HG03135 (cell line): ENCODE measurements around the gene RUNX2.
"Not testable (repeated sequence)": the region's sequence is repeated elsewhere in the genome, so short reads cannot be mapped to it uniquely, and the experiment has no call there.

Experiments used
- ATAC-seq: cut with Tn5 transposase; IDR thresholded peaks from one replicate; pipeline ENCODE4 v1.9.1; 2021; ENCODE audit warnings: mild to moderate bottlenecking, moderate library complexity; ENCODE audit not compliant: unreplicated experiment

The RUNX2 gene

DNA sequence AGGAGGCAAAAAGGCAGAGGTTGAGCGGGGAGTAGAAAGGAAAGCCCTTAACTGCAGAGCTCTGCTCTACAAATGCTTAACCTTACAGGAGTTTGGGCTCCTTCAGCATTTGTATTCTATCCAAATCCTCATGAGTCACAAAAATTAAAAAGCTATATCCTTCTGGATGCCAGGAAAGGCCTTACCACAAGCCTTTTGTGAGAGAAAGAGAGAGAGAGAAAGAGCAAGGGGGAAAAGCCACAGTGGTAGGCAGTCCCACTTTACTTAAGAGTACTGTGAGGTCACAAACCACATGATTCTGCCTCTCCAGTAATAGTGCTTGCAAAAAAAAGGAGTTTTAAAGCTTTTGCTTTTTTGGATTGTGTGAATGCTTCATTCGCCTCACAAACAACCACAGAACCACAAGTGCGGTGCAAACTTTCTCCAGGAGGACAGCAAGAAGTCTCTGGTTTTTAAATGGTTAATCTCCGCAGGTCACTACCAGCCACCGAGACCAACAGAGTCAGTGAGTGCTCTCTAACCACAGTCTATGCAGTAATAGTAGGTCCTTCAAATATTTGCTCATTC, at the start of gene RUNX2:
Gene RUNX2 (plus strand): TSS at position 375 of the 567 bp plus-strand sequence. CDS start 397 bp downstream, outside the sequence.
- no peak for ATAC-seq

DNA sequence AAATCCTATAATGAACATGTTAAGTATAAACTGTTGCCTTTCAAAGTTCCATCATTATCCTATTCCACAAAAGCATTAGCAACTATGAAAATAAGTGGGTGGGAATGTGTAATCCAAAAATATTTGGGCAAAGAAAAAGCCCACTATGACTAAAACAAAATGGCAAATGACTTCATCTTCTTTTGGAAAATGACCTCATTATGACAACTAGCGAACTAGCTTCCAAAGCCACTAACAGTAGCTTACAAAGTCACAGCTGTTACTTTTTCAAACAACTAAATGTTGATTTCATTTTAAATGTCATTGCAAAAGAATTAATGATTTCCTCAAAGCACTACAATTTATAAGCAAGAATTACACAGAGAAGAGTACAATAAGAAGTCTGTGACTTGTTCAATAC, 49.8 kb upstream of the RUNX2 start:
- ATAC-seq = no peak

DNA sequence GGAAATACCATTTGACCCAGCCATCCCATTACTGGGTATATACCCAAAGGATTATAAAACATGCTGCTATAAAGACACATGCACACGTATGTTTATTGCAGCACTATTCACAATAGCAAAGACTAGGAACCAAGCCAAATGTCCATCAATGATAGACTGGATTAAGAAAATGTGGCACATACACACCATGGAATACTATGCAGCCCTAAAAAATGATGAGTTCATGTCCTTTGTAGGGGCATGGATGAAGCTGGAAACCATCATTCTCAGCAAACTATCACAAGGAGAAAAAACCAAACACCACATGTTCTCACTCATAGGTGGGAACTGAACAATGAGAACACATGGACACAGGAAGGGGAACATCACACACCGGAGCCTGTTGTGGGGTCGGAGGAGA, 41.4 kb upstream of the RUNX2 start:
- not testable (repeated sequence) for ATAC-seq

DNA sequence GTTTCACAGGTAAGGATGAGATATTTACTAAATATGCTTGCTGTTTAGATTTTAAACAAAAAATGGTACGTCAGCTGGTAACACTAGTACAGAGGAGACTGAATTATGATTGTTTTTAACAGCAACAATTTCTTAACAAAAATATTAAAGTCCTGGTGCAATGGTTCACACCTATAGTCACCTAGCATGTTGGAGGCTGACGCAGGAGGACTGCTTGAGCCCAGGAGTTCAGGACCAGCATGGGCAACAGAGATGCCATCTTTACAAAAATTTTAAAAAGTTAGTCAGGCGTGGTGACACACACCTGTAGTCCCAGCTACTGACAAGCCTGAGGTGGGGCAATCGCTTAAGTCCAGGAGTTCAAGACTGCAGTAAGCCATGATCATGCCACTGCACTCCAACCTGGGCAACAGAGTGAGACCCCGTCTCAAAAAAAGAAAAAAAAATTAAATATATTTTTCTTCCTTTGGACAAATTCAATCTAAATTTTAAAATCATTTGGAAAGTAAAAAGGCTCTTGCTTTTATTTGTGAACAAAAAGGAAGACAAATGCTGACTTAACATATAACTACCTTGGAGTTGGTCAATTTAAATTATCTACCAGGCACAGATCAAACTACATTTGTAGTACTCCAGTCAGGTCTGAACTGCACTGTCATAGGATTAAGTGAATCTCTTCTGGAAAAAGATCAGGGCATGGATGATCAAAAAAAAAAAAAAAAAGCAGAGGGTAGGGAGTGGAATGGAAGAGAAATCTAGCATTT, 38.2 kb upstream of the RUNX2 start:
- ATAC-seq = no peak

DNA sequence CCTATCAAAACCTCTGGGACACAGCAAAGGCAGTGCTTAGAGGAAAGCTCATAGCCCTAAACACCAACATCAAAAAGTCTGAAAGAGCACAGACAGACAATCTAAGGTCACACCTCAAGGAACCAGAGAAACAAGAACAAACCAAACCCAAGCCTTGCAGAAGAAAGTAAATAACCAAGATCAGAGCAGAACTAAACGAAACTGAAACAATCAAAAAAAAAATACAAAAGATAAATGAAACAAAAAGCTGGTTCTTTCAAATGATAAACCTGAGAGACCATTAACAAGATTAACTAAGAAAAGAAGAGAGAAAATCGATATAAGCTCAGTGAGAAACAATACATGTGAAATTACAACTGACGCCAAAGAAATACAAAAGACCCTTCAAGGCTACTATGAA, 34.8 kb upstream of the RUNX2 start:
- ATAC-seq = no peak

DNA sequence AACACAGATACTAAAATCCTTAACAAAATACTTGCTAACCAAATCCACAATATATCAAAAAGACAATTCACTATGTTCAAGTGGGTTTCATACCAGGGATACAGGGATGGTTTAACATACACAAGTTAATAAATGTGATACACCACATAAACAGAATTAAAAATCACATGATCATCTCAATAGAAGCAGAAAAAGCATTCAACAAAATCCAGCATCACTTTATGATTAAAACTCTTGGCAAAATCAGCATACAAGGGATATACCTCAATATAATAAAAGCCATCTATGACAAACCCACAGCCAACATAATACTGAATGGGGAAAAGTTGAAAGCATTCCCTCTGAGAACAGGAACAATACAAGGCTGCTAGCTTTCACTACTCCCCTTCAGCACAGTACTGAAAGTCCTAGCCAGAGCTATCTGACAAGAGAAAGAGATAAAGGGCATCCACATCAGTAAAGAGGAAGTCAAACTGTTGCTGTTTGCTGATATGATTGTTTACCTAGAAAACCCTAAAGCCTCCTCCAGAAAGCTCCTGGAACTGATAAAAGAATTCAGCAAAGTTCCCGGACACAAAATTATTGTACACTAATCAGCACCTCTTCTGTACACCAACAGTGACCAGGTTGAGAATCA, 33.9 kb upstream of the RUNX2 start:
- ATAC-seq = not testable (repeated sequence)

DNA sequence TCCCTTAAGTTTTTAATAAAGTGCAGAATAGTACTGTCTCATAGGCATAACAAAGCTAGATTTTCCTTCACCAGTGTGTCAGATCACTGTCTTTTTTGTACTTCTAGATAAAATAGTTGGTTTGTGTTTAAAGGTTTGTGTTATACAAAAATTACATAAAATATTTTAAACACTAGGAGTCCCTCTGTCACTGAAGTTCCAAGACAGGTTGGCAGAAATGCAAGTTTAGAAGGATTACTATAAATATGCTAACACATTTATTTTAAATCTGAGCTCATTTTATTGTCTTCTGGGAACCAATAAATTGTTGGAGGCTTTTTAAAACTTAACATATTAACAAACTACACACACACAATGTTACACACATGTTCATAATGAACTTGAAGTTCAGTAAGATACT, 30.8 kb upstream of the RUNX2 start:
- no peak for ATAC-seq

DNA sequence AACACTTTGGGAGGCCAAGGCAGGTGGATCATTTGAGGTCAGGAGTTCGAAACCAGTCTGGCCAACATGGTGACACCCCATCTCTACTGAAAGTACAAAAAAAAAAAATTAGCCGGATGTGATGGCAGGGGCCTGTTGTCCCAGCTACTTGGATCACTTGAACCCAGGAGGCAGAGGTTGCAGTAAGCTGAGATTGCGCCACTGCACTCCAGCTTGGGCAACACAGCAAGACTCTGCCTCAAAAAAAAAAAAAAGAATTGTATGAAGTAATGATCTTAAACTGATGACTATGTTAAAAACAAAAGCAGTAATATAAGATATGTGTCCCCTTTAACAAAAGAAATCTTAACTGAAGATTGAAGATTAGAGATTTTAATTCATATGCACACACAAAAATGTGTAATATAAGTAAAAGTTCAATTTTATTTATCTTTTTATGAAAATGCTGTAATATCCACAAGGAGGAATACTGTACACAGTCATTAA, 29.0 kb upstream of the RUNX2 start:
- no peak for ATAC-seq

DNA sequence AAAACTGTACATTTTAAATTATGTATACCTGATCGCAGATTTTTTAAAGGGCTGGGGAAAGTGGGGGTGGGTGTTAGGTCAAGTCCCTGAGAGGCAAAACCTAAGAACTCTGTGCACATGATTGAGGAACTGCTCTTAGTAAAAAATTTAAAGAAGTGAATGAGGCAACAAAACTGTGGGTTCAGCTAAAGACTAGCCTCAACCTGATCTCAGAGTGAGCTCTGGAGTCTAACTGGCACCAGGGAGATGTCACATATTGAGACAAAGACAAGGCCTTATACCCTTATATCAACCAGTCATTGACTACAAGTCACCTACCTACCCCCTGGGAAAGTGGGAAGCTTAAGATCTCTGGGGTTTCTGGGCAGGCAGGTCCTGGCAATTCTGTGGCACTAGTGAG, 27.4 kb upstream of the RUNX2 start:
- no peak for ATAC-seq

DNA sequence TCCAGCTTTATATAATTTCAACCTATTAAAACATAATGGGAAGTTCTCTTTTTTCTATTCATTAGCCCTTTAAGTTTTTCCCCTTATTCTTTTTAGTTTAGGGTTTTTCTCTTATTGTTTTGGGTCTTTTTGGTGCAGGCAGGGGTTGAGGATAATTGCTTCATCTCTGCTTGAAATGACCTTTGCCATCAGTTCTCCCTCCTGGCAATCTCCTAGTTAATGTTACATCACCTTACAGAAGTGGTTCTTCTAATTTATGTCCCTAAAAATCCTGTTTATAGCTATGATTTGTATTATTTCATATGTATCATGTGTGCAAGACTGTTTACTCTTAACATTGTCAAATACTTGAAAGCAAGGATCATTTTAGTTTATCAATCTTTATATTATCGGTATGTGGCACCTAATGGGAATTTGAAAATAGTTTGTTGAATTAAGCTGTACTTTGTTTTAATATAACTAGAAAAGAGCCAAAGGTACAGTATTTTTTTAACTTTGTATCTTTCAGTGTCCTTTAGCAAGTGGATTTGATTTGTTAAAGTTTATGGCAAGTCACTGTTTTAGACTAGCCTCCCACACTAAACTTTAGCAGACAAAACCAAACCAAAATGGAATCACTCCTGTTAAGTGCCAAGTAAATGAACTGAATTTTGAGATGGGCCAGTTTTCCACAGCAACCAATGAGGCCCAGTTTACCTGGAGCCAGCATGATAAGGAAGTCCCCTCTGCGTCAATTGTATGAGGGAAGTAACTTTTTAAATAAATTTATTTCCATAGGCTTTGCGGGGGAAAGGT, 26.6 kb upstream of the RUNX2 start:
- ATAC-seq = no peak

DNA sequence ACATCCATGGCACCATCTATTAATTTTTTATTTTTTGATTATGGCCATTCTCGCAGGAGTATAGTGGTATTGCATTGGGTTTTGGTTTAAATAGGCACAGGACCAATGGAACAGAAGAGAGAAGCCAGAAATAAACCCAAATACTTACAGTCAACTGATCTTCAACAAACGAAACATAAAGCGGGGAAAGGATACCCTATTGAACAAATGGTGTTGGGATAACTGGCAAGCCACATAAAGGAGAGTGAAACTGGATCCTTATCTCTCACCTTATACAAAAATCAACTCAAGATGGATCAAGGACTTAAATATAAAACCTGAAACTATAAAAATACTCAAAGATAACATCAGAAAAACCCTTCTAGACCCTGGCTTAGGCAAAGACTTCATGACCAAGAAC, 25.3 kb upstream of the RUNX2 start:
- no peak for ATAC-seq

DNA sequence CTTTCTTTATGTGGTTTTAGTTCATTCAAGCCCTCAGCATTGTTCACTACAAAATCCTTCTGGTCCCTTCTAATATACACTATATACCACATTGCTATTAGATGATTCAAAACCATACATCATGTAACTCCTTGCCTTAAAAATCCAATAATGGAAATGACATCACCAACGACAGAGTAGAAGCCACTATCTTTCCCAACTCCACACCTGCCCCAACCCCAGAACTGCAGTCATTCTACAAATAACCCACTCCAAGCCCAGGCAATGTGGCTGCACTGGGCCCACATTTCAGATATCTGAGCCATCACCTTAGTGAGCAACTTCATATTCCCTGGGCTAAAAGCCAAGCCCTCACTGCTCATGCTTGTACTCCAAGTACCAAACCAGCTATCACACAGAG, 22.6 kb upstream of the RUNX2 start:
- no peak for ATAC-seq

DNA sequence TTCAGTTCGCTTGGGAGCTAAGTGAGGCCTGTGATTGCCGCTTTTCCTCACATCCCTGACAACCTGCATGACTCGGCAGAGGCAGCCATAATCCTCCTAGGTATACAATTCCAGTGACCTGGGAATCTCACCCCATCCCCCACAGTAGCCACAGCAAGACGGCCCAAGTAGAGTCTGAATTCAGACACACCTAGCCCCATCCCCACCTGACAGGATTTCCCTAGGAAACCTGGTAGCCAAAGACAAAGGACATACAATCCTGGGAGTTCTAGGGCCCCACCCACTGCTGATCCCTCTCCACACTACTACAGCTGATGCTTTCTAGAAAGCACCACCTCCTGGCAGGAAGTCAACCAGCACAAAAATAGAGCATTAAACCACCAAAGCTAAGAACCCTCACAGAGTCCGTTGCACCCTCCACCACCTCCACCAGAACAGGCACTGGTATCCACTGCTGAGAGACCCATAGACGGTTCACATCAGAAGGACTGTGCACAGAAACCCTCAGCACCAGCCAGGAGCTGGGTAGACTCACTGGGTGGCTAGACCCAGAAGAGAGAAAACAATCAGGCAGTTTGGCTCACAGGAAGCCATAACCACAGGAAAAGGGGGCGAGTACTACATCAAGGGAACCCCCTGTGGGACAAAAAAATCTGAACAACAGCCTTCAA, 17.9 kb upstream of the RUNX2 start:
- ATAC-seq = no peak

DNA sequence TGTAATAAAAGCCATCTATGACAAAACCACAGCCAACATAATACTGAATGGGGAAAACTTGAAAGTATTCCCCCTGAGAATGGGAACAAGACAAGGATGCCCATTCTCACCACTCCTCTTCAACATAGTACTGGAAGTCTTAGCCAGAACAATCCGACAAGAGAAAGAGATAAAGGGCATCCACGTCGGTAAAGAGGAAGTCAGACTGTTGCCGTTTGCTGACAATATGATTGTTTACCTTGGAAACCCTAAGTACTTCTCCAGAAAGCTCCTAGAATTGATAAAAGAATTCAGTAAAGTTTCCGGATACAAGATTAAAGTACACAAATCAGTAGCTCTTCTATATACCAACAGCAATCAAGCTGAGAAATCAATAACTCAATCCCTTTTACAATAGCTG, 14.0 kb upstream of the RUNX2 start:
- no peak for ATAC-seq

DNA sequence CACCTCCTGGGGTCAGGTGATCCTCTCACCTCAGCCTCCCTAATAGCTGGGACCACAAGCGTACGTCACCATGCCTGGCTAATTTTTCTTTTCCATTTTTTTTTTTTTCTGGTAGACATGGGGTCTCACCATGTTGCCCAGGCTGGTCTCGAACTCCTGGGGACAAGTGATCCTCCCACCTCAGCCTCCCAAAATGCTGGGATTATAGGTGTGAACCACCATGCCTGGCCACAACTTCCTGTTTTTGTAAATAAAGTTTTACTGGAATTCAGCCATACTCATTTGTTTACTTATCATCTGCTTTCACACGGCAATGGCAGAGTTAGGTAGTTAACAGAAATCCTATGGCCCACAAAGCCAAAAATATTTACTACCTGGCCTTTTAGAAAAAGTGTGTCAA, 7.8 kb upstream of the RUNX2 start:
- no peak for ATAC-seq

DNA sequence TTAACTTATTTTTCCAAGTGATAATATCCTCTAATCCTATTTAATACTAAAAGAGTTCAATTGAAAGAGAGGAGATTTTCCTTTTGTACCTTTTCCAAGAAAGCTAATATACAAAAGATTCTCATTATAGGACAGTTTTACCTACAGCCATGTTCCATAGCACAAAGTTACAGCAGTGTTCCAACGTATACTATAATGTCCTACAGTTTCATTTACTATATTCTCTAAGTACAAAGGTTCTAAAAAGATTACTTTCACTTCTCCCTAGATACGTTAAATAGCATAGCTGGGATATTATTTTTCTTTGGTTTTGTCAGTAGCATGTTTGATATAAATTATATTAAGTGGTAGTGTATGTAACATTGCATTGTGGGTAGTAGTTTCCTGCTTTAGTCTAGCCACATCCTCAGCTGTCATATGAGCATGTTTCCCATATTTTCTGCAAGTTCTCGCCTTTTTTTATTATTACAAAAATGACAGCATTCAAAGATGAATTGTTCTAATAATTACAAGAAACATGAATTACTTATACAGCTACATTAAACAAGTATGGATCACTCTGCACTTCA, 4.4 kb upstream of the RUNX2 start:
- no peak for ATAC-seq

DNA sequence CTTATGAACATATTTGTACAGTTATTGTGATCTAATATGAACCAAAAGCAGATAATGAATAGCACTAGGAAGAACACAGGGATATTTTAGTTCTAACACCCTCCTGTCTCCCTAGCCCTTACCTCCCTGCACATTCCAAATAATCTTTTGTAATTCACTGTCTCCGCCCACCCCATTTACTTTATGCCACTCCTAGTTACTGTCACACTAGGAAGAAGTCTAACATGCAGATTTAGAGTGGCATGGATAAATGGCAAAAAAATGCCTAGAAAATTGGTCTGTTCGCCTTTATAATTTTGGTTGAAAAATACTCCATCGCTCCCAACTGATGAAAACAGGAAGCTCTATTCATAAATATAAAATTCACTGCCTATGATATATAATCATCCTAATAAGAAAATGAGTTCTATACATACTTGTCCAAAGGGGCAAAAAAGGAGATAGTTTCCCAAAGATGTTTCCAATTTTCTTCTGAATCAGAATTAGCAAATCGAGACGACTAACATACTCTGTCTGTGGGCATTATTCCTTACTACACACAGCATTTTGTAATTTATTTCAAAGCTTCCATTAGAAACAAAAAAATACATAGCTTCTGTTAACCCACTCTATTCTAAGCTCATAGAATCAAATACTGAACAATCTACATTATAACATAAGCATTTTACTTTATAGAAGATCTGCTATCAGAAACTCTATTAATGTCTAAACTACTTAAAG, 1.3 kb upstream of the RUNX2 start:
- no peak for ATAC-seq

DNA sequence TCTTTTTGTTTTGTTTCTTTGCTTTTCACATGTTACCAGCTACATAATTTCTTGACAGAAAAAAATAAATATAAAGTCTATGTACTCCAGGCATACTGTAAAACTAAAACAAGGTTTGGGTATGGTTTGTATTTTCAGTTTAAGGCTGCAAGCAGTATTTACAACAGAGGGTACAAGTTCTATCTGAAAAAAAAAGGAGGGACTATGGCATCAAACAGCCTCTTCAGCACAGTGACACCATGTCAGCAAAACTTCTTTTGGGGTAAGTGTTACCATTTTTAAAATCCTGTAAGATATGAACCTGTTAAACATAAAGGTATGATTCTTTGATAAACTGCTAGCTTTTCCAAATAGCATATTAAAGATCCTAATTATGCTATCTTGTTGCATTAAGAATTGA, 393 bp downstream of the RUNX2 start:
- no peak for ATAC-seq

DNA sequence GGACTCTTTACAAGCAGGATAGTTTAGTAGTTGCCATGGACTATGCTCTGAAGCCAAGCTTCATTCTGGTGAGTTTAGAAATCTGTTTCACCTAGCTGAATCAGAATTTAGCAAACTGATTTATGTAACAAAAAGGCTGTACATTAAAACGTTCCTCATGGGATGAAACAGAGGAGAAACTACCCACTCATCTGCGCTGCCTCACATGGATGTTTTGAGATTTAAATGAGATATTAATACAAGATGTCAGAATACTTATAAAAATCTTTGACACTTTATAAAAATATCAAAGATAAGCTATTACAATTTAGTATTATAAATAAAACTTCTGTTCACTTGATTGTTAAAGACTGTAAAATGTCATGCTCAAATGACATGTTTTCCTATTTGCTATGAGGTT, 16.8 kb downstream of the RUNX2 start:
- ATAC-seq = no peak

DNA sequence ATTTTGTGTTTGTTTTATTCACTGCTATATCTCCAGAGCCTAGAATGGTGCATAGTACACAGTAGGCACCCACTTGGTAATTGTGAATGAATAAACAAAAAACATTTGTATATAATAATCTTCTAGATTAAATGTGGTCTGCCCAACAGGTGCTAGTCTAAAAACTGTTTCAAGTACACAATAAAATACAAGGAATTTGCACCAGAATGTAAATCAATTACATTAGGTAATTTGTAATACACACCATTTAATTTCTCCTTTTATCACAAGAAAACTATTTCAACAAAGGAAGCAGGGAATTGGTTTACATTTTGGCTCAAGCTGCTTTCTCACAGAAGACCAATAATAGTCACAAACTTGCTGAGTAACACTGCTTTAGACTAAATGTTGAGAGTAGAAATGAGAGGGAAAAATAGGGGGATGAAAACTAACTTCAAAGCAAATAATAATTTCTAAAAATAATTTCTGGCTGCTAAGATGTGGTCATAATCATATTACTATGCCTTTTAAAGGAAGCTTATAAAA, 22.1 kb downstream of the RUNX2 start:
- no peak for ATAC-seq
